Subcutaneous abdominal adipose tissue (tissue), 5 donors: ENCODE measurements around the gene RTN4RL2.

Source experiments
- H3K27ac ChIP-seq: one replicate; pipeline ENCODE4 v1.7.0; 2013; ENCODE audit warnings: low read depth, mild to moderate bottlenecking, inconsistent platforms, low read length, moderate library complexity
- H3K27me3 ChIP-seq, 5 donors: one replicate each; pipeline ENCODE4 v1.7.0; 2013; ENCODE audit warnings: low read length in 5 of 5, inconsistent platforms in 1 of 5; ENCODE audit not compliant: control insufficient read depth in 5 of 5, insufficient read depth in 4 of 5
- H3K36me3 ChIP-seq, 5 donors: one replicate each; pipeline ENCODE4 v1.7.0; 2013; ENCODE audit warnings: low read length in 5 of 5; ENCODE audit not compliant: control insufficient read depth in 5 of 5, insufficient read depth in 5 of 5
- H3K4me1 ChIP-seq, 5 donors: one replicate each; pipeline ENCODE4 v1.7.0; 2013; ENCODE audit warnings: low read length in 5 of 5, mild to moderate bottlenecking in 3 of 5, moderate library complexity in 1 of 5; ENCODE audit not compliant: control insufficient read depth in 5 of 5, insufficient read depth in 5 of 5
- H3K4me3 ChIP-seq, 5 donors: one replicate each; pipeline ENCODE4 v1.7.0; 2013; ENCODE audit warnings: low read length in 5 of 5, low read depth in 1 of 5
- H3K9ac ChIP-seq, 5 donors: one replicate each; pipeline ENCODE4 v1.7.0; 2013; ENCODE audit warnings: low read length in 5 of 5, mild to moderate bottlenecking in 4 of 5, moderate library complexity in 3 of 5
- H3K9me3 ChIP-seq, 5 donors: one replicate each; pipeline ENCODE4 v1.7.0; 2013; ENCODE audit warnings: low read length in 5 of 5; ENCODE audit not compliant: control insufficient read depth in 5 of 5
- donor health status: healthy.
- donor health status: healthy.
- donor health status: healthy.
- donor health status: healthy.
- donor health status: healthy.

Gene RTN4RL2

GRCh38 chr11:57461841-57462489 lies 1.6 kb downstream of the RTN4RL2 start:
- Histone ChIP-seq H3K4me1 (peaks cover 3 to 38% (median 29%) of the 10 kb centered on the region in 5 donors), H3K36me3 (no peaks in the 10 kb centered on the region), H3K27ac (no peak overlapping the region), H3K9me3 (no peaks in the 10 kb centered on the region), H3K9ac (no peak overlapping the region), H3K4me3 (no peak overlapping the region), H3K27me3 (peaks cover 13 to 33% (median 21%) of the 10 kb centered on the region in 5 donors)

GRCh38 chr11:57462597-57462996 lies 2.3 kb downstream of the RTN4RL2 start:
- H3K9ac ChIP-seq, result no peak overlapping the region
- peaks cover 0 to 31% (median 24%) of the 10 kb centered on the region in 5 donors for H3K4me1 ChIP-seq
- H3K27me3 ChIP-seq, result peaks cover 13 to 31% (median 21%) of the 10 kb centered on the region in 5 donors
- no peak overlapping the region for H3K27ac ChIP-seq
- H3K4me3 ChIP-seq, result no peak overlapping the region
- no peaks in the 10 kb centered on the region for H3K9me3 ChIP-seq
- no peaks in the 10 kb centered on the region for H3K36me3 ChIP-seq

GRCh38 chr11:57463671-57464538 lies 3.6 kb downstream of the RTN4RL2 start:
- no peaks in the 10 kb centered on the region for H3K36me3 ChIP-seq
- H3K27ac ChIP-seq, result no peak overlapping the region
- H3K27me3 ChIP-seq, result peaks cover 11 to 21% (median 16%) of the 10 kb centered on the region in 5 donors
- no peak overlapping the region for H3K4me3 ChIP-seq
- peaks cover 0 to 19% (median 12%) of the 10 kb centered on the region in 5 donors for H3K4me1 ChIP-seq
- H3K9ac ChIP-seq, result no peak overlapping the region
- no peaks in the 10 kb centered on the region for H3K9me3 ChIP-seq

GRCh38 chr11:57464539-57465181 lies 4.3 kb downstream of the RTN4RL2 start:
- Histone ChIP-seq H3K4me3 (no peak overlapping the region), H3K9ac (no peak overlapping the region), H3K9me3 (no peaks in the 10 kb centered on the region), H3K27ac (no peak overlapping the region), H3K27me3 (peaks cover 3 to 13% (median 11%) of the 10 kb centered on the region in 5 donors), H3K4me1 (peaks cover 0 to 12% (median 4%) of the 10 kb centered on the region in 5 donors), H3K36me3 (no peaks in the 10 kb centered on the region)

- no peaks in the 10 kb centered on the region for H3K9me3 ChIP-seq
- H3K4me3 ChIP-seq, result no peak overlapping the region
- H3K36me3 ChIP-seq, result no peaks in the 10 kb centered on the region
- peaks cover 0 to 12% (median 5%) of the 10 kb centered on the region in 5 donors for H3K27me3 ChIP-seq
- H3K27ac ChIP-seq, result no peak overlapping the region
- H3K4me1 ChIP-seq, result no peaks in the 10 kb centered on the region
- H3K9ac ChIP-seq, result no peak overlapping the region
Measured at GRCh38 chr11:57466680-57467079, 6.4 kb downstream of the RTN4RL2 start.

- H3K27me3 ChIP-seq, result peaks cover 0 to 12% (median 6%) of the 10 kb centered on the region in 5 donors
- no peaks in the 10 kb centered on the region for H3K36me3 ChIP-seq
- H3K9ac ChIP-seq, result no peak overlapping the region
- H3K4me1 ChIP-seq, result no peaks in the 10 kb centered on the region
- no peak overlapping the region for H3K4me3 ChIP-seq
- no peaks in the 10 kb centered on the region for H3K9me3 ChIP-seq
- no peak overlapping the region for H3K27ac ChIP-seq
Measured at GRCh38 chr11:57467508-57468157, 7.3 kb downstream of the RTN4RL2 start.

- Histone ChIP-seq H3K27ac (no peak overlapping the region), H3K9ac (no peak overlapping the region)
Measured at GRCh38 chr11:57468276-57468675, 7.9 kb downstream of the RTN4RL2 start.

GRCh38 chr11:57469268-57469667 lies 8.9 kb downstream of the RTN4RL2 start:
- no peak overlapping the region for H3K27ac ChIP-seq
- H3K4me1 ChIP-seq, result peaks cover 0 to 4% (median 0%) of the 10 kb centered on the region in 5 donors
- no peaks in the 10 kb centered on the region for H3K36me3 ChIP-seq
- H3K9ac ChIP-seq, result no peak overlapping the region
- no peak overlapping the region for H3K4me3 ChIP-seq
- H3K27me3 ChIP-seq, result peaks cover 3 to 16% (median 9%) of the 10 kb centered on the region in 5 donors
- no peaks in the 10 kb centered on the region for H3K9me3 ChIP-seq

More at GRCh38 chr11:57468276-57468675, 7.9 kb downstream of the RTN4RL2 start:
- H3K9me3 ChIP-seq, result no peaks in the 10 kb centered on the region
- H3K27me3 ChIP-seq, result peaks cover 0 to 12% (median 7%) of the 10 kb centered on the region in 5 donors
- no peaks in the 10 kb centered on the region for H3K36me3 ChIP-seq
- no peaks in the 10 kb centered on the region for H3K4me1 ChIP-seq
- no peak overlapping the region for H3K4me3 ChIP-seq

- Histone ChIP-seq H3K4me1 (peaks cover 0 to 20% (median 7%) of the 10 kb centered on the region in 5 donors), H3K4me3 (no peak overlapping the region), H3K27ac (no peak overlapping the region), H3K27me3 (peaks cover 5 to 27% (median 13%) of the 10 kb centered on the region in 5 donors), H3K9me3 (no peaks in the 10 kb centered on the region), H3K9ac (no peak overlapping the region), H3K36me3 (no peaks in the 10 kb centered on the region)
Measured at GRCh38 chr11:57471496-57471895, 11.2 kb downstream of the RTN4RL2 start.
